IPS-18a (cell line): ENCODE data around the gene PI16.
"Not testable (repeated sequence)": the region's sequence is repeated elsewhere in the genome, so short reads cannot be mapped to it uniquely, and the experiment has no call there.

Source experiments
- H3K27ac ChIP-seq: one replicate; pipeline ENCODE4 v1.5.1; 2013; ENCODE audit warnings: low read length
- H3K27me3 ChIP-seq: one replicate; pipeline ENCODE4 v1.6.1; 2013; ENCODE audit warnings: mild to moderate bottlenecking, low read length; ENCODE audit not compliant: control insufficient read depth, insufficient read depth
- H3K36me3 ChIP-seq: one replicate; pipeline ENCODE4 v1.6.1; 2013; ENCODE audit warnings: low read depth, low read length; ENCODE audit not compliant: control insufficient read depth
- H3K4me1 ChIP-seq: one replicate; pipeline ENCODE4 v1.6.1; 2013; ENCODE audit warnings: low read depth, low read length; ENCODE audit not compliant: control insufficient read depth
- H3K4me3 ChIP-seq: one replicate; pipeline ENCODE4 v1.5.1; 2013; ENCODE audit warnings: low read length
- H3K9ac ChIP-seq: one replicate; pipeline ENCODE4 v1.6.1; 2013; ENCODE audit warnings: mild to moderate bottlenecking, low read length, moderate library complexity
- H3K9me3 ChIP-seq: one replicate; pipeline ENCODE4 v1.6.1; 2013; ENCODE audit warnings: low read depth, low read length; ENCODE audit not compliant: control insufficient read depth

The PI16 gene

DNA sequence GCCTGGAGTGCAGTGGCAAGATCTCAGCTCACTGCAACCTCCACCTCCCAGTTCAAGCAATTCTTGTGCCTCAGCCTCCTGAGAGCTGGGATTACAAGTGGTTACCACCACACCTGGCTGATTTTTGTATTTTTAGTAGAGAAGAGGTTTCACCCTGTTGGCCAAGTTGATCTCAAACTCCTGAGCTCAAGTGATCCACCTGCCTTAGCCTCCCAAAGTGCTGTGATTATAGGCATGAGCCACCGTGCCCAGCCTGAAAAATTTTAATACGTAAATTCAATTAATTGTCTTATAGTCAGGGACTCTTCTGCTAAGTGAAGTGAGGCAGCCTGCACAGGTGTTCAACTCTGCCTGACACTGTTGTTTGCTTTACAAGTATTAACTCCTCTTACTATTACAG, 35.9 kb downstream of the PI16 start:
- not testable (repeated sequence) for H3K27ac ChIP-seq, H3K9ac ChIP-seq, H3K36me3 ChIP-seq, H3K9me3 ChIP-seq, H3K27me3 ChIP-seq, H3K4me3 ChIP-seq, H3K4me1 ChIP-seq

DNA sequence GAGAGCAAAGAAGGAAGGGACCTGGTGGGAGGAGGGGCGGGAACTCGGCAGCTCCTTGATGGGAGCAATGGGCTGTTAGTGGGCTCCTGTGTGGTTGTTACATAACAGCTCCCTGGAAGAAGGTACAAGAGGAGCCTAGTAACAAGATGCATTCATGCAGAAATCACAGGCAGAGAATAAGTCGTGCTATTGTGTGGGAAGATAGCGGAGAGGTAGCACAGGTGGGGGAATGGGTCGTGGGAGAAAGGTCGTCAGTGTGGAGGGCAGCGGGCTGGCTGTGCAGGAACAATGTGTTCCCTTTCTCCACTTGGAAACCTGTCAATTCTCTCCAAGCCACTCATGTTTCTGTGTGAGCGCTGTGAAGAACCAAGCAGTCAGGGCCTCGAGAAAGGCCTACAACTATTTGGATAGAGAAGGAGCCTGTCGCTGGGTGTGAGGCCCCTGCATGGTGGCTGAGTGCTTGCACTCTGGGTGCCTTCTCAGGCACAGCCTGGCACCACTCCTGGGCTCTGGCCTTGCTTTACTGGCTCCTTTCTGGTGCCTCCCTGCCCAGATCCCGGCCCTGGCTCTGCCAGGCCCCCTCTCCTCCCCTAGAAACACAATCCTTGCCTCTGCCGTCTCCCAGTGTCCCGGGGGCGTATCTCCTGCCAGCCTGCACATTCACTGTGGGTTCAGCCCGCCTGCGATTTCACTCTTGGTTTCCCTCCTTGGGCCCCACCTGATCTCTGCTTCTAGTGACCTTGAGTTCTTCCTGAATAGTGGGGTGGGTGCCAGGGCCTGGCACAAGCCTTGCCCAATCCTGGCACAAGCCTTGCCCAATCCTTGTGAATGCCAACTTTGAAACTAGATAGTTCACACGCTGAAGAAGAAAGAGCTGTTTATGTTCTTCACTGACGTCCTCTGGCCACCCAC, 43.5 kb downstream of the PI16 start:
- Histone ChIP-seq H3K27ac (no peak overlapping the region), H3K9me3 (no peaks in the 10 kb centered on the region), H3K36me3 (no peaks in the 10 kb centered on the region), H3K4me3 (no peak overlapping the region), H3K9ac (no peak overlapping the region), H3K4me1 (no peaks in the 10 kb centered on the region), H3K27me3 (no peaks in the 10 kb centered on the region)

DNA sequence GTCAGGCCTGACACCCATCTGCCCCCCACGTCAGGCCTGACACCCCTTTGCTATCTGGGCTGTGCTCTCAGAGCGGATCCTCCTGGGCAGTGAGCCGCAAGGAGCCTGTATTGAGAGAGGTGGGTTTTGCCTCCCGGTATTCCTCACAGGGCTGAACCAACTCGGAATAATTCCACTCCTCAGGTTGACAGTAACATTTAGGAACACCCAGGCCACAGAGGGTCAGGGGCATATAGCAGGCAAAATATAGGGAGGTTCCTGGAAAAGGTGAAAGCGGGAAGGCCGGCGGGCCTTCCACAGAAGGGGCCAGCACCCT, 44.1 kb downstream of the PI16 start:
- Histone ChIP-seq H3K27me3 (no peaks in the 10 kb centered on the region), H3K36me3 (no peaks in the 10 kb centered on the region), H3K27ac (no peak overlapping the region), H3K4me1 (no peaks in the 10 kb centered on the region), H3K9me3 (no peaks in the 10 kb centered on the region), H3K9ac (no peak overlapping the region), H3K4me3 (no peak overlapping the region)

DNA sequence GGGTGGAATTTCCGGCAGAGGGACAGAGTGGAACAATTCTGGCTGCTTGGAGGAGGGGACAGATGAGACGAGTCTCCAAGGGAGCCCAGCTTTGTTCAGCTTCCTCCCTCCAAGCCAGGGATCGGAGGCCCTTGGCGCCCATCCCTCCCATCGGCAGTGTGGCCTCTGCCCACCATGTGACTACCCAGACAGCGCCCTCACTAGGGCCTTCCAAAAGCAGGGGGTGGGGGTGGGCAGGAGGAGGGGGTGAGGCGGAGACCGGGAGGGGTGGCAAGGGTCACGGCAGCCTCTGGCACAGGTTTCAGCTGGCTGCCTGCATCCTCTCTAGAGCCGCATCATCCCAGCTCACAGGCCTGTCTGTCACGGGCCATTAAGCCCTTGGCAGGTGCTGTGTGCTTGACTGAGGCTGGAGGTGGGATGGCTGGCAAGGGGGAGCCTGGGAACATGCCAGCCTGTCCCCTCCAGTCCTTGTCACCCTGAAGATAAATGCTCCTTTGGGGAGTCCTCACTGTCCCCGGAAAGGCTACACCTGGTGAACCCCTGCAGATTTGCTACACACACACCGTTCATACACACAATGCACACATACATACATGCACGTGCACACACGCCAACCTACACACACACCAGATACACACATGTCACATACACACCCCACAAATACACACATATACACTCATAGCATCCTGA, 44.7 kb downstream of the PI16 start:
- Histone ChIP-seq H3K36me3 (no peaks in the 10 kb centered on the region), H3K9ac (no peak overlapping the region), H3K27me3 (no peaks in the 10 kb centered on the region), H3K27ac (no peak overlapping the region), H3K4me1 (no peaks in the 10 kb centered on the region), H3K4me3 (no peak overlapping the region), H3K9me3 (no peaks in the 10 kb centered on the region)

DNA sequence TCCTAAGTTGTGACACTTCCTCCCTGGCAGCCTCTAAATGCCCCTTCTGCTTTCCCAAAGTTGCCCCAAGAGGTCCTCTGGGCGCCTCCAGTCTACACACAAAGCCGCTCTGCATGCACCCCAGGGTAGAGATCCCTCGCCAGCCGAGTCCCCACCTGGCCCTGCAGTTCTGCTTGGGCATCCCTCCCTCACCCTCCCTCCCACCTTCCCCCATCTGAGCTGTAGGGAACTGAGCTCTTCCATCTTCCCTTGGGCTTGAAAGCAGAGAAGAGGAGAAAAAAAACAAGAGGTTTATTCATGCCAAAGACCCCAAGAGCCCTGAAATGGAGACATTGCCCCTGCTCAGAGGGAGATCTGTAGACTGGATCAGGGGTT, 45.2 kb downstream of the PI16 start:
- Histone ChIP-seq H3K27ac (no peak overlapping the region), H3K4me1 (no peaks in the 10 kb centered on the region), H3K27me3 (no peaks in the 10 kb centered on the region), H3K9me3 (no peaks in the 10 kb centered on the region), H3K9ac (no peak overlapping the region), H3K36me3 (no peaks in the 10 kb centered on the region), H3K4me3 (no peak overlapping the region)

DNA sequence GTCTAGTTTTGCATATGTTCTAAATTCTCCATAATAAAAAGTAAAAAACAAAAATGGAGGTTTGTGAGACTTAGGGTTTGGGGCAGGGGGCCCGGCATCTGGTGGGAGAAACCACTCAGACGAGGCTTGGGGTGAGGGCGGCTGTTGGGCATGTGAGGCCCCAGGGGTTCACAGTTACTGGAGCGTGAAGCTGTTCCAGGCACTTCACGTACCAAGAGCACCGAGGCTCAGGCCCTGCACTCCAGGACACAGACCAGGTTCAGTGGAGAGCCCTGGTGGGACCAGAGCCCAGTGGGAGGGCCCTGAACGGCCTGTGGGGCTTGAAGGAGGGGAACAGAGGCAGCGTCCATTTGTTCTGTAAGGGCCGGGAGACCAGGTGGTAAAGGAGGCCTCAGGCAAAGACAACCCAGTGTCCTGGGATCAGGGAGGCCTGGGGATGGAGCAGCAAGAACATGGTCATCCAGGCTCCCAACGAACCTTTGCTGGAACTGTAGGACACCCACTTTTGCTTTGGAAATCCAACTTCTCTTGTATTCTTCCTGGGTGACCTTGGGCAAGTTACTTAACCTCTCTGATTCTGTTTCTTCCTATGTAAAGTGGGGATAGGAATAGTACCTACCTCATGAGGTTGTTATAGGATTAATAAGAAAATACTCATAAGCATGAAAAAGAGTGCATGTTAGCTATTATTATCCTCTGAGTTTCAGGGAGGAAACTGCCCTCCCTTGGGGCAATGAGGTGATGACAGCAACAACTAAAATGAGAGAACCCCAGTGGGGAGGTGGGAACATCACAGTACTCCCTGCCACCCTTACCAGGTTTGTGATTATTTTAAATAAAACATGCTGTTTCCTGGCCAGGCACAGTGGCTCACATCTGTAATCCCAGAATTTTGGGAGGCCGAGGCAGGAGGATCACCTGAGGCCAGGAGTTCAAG, 49.8 kb downstream of the PI16 start:
- Histone ChIP-seq H3K4me3 (no peak overlapping the region), H3K4me1 (no peaks in the 10 kb centered on the region), H3K9ac (no peak overlapping the region), H3K27ac (no peak overlapping the region), H3K36me3 (no peaks in the 10 kb centered on the region), H3K9me3 (no peaks in the 10 kb centered on the region), H3K27me3 (no peaks in the 10 kb centered on the region)

DNA sequence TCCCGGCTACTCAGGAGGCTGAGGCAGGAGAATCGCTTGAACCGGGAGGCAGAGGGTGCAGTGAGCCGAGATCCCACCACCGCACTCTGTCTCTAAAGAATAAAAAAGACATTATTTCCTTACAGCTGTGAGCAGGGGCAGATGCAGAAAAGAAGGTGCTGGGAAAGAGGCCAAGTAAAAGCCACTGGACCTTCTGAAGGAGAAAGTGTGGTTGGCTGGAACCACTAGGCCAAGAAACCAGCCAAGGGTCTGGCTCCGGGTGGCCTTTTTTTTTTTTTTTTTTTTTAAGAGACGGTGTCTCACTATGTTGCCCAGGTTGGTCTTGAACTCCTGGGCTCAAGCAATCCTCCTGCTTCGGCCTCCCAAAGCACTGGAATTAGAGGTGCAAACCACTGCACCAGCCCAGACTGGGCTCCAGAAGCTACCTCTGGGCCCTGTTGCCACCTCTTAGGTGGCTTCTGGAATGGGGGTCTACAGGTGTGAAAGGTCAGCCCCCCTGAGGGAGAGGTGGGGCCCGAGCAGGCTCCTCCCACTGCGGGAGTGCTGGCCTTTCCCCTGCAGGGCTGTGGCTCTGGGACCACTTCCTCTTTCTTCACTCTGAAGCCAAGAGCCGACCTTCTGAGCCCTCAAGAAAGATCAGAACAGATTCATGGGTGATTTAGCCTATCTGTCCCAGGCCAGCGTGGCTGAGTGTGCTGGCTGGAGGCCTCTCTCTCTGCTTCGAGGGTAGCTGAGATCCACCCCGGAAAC, 50.7 kb downstream of the PI16 start, which contains the start of gene FGD2:
FGD2 (plus strand) TSS at position 595 of the 750 bp plus-strand sequence. CDS start 163 bp downstream, outside the sequence.
- Histone ChIP-seq H3K36me3 (no peaks in the 10 kb centered on the region), H3K4me1 (no peaks in the 10 kb centered on the region), H3K9me3 (no peaks in the 10 kb centered on the region), H3K9ac (no peak within 1 kb of the TSS), H3K27me3 (no peaks in the 10 kb centered on the region), H3K27ac (no peak within 1 kb of the TSS), H3K4me3 (no peak within 1 kb of the TSS)

DNA sequence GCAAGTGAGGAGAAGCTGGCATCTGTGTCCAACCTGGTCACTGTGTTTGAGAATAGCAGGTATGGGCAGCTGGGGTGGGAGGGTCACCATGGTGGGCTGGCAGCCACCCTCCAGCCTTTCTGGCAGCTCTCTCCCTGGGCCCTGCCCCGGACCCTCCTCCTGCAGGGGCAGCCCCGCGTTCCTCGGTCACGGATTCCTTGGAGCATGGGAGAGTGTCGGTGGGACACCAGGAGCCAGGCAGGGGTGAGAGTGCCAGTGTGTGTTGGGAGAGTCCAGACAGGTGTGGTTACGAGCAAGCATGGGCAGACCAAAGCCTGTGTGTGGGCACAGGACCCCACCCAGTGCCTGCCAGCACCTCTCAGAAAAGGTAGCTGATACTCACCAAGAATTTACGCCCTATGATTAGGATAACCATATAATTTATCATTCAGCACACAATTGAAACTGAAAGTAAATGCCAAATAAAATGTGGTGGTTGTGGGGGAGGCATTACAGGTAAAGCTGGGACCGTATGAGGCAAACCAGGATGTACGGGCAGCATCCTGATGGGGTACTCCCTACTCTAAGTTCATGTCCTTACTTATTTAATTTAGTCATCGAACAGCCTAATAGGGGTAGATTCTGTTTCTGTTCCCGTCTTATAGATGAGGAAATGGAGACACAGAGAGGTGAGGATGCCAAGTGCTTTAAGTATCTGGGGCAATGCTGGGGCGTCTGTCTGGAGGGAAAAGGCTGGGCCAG, 51.5 kb downstream of the PI16 start:
- no peaks in the 10 kb centered on the region for H3K36me3 ChIP-seq
- H3K27ac ChIP-seq, result no peak overlapping the region
- H3K9me3 ChIP-seq, result no peaks in the 10 kb centered on the region
- no peaks in the 10 kb centered on the region for H3K27me3 ChIP-seq
- no peak overlapping the region for H3K9ac ChIP-seq
- H3K4me1 ChIP-seq, result no peaks in the 10 kb centered on the region
- no peak overlapping the region for H3K4me3 ChIP-seq

DNA sequence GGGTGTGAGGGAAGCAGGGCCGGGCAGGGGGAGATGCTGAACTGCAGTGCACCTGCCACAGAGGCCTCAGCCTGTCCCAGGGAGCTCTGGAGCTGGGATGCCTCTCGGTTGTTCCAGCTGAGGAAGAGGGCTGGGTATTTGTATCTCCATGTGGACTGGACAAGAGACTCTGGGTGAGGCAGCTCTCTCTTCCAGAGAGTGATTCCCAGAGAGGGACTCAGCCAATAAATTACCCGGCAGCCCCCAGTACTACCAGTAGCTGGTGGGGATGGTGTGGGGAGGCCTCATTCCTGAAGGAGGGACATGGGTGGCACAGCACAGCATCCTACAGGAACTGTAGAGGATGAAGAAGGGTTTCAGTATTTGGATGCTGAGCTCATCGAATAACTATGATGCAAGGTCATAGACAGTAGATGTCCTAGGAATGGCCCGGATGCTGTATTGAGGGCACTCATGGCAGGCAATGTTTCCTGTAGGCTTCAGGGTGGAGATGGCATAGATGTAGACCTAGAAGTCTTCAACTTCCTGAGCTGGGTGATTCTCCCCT, 52.3 kb downstream of the PI16 start:
- Histone ChIP-seq H3K4me1 (no peaks in the 10 kb centered on the region), H3K27ac (no peak overlapping the region), H3K4me3 (no peak overlapping the region), H3K9ac (no peak overlapping the region), H3K36me3 (no peaks in the 10 kb centered on the region), H3K27me3 (no peaks in the 10 kb centered on the region), H3K9me3 (no peaks in the 10 kb centered on the region)

DNA sequence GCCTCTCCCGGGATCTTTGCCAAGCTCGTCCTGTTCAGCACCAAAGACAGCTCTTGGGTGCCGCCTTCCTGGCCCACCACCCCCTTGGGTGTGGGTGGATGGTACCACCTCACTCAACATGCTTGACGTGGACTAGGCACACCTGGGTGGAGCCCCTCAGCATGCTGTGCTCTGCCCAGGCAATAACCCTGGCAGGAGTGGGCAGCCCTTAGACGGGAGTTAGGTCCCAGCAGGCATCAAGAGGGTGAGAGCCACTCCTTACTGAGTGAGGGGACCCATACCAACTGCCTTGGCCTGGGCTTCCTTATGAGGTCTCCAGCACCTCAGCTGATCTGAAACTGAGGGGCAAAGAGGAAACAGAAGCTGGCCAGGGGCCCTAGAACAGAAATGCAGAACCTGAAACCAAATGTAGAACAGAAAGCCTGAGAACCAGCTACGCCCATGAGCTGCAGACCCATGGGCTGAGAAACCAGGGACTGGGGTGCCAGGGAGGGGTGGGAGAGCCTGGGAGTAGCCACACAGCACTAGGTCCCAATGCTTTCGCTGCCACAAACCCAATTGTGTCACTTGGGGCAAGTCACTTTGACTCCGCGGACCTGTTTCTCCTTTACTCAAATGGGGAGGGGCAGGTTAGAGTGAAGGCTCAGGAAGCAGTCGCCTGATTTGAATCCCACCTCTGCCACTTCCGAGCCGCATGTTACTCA, 53.0 kb downstream of the PI16 start:
- H3K36me3 ChIP-seq, result no peaks in the 10 kb centered on the region
- H3K9me3 ChIP-seq, result no peaks in the 10 kb centered on the region
- no peak overlapping the region for H3K9ac ChIP-seq
- H3K4me1 ChIP-seq, result no peaks in the 10 kb centered on the region
- no peak overlapping the region for H3K4me3 ChIP-seq
- H3K27me3 ChIP-seq, result no peaks in the 10 kb centered on the region
- no peak overlapping the region for H3K27ac ChIP-seq
